ENCODE measurements around the gene FMNL2. TPM values are rescaled to one million over a fixed set of nuclear protein-coding genes. Genes with fewer than 3 reads are reported as not detected.

Gene FMNL2
- total RNA-seq, 4 donors from 2014 or later, result 34.6 to 62.1 (median 51.3) TPM

DNA sequence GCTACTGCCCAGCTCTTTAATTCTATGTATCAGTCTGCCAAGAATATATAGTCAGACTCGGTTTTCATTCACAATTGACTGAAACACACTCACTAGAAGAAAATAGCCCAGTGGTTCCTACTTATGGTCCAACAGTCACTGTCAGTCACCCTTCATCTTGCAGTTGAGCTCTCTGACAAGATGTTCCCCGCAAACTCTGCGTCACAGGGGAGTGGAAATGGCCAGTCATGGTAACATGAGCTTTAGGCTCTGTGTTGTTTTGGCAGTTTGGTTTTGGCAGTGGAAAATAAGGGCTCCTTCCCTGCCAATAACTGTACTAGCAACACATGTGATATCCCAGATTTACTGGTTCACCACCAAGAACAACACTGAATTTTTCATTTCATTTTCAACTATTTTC, 259.8 kb downstream of the FMNL2 start:
- no peak for DNase-seq (ENCODE audit: low spot score)
- ATAC-seq (ENCODE audit: low FRiP score), result no peak
- TF ChIP-seq, protein P1, sequence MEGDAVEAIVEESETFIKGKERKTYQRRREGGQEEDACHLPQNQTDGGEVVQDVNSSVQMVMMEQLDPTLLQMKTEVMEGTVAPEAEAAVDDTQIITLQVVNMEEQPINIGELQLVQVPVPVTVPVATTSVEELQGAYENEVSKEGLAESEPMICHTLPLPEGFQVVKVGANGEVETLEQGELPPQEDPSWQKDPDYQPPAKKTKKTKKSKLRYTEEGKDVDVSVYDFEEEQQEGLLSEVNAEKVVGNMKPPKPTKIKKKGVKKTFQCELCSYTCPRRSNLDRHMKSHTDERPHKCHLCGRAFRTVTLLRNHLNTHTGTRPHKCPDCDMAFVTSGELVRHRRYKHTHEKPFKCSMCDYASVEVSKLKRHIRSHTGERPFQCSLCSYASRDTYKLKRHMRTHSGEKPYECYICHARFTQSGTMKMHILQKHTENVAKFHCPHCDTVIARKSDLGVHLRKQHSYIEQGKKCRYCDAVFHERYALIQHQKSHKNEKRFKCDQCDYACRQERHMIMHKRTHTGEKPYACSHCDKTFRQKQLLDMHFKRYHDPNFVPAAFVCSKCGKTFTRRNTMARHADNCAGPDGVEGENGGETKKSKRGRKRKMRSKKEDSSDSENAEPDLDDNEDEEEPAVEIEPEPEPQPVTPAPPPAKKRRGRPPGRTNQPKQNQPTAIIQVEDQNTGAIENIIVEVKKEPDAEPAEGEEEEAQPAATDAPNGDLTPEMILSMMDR (IDR thresholded peaks at IDR 0.05), result no peak

GRCh38 chr2:152598975-152599759, 264.2 kb downstream of the FMNL2 start:
- TF ChIP-seq, protein P1 (IDR thresholded peaks at IDR 0.05), result no peak
- DNase-seq (ENCODE audit: low spot score) (no peak), ATAC-seq (ENCODE audit: low FRiP score) (no peak)

- DNase-seq (ENCODE audit: low spot score) (no peak), ATAC-seq (ENCODE audit: low FRiP score) (peak; percentile 25)
- TF ChIP-seq, protein P1 (IDR thresholded peaks at IDR 0.05), result no peak
Observed at GRCh38 chr2:152600051-152600657, 265.2 kb downstream of the FMNL2 start.

- ATAC-seq (ENCODE audit: low FRiP score) (no peak), DNase-seq (ENCODE audit: low spot score) (no peak)
- TF ChIP-seq, protein P1 (IDR thresholded peaks at IDR 0.05), result no peak
Observed at GRCh38 chr2:152600697-152601096, 265.7 kb downstream of the FMNL2 start.

DNA sequence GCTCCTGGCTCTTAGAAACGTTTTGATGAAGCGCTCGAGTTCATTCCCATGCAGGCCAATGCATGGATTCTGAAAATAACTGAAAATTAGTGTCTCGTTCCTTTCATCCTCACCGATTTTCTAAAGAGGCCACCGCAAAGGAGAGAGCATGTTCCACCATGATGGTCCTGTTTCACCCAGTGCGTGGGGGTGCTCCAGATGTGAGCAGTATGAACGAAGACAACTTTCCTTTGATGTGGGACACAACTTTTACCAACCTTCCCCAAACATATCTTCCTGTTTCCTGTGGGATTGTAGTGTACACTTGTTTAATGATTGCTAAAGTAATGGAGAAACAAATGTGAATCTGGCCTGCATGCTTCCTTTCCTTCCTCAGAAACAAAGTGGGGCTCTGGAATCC, 267.8 kb downstream of the FMNL2 start:
- no peak for ATAC-seq (ENCODE audit: low FRiP score)
- DNase-seq (ENCODE audit: low spot score), result no peak
- TF ChIP-seq, protein P1 (IDR thresholded peaks at IDR 0.05), result no peak

DNA sequence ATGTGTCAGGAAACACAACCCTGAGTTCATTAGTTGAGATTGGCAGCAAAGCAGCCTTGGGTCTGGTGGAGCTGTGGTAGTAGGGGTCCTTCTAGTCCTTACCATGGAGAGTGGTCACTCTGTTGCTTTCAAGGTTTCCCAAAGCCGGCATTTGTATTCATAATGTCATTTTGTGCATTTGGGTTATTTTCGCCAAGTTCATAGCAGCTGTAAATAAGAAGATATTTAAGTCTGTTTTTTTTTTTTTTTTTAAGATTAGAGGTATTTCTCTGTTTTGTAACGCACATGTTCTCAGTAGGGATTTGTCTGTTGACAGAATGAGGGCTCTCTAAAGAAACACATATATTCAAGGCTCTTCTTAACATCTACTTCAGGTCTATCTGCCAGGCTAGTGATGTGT, 268.2 kb downstream of the FMNL2 start:
- TF ChIP-seq, protein P1 (IDR thresholded peaks at IDR 0.05), result no peak
- DNase-seq (ENCODE audit: low spot score) (no peak), ATAC-seq (ENCODE audit: low FRiP score) (no peak)

- no peak for ATAC-seq (ENCODE audit: low FRiP score)
- TF ChIP-seq, protein P1 (IDR thresholded peaks at IDR 0.05), result no peak
- no peak for DNase-seq (ENCODE audit: low spot score)
Observed at GRCh38 chr2:152606081-152606480, 271.1 kb downstream of the FMNL2 start.

Data from omental fat pad (tissue), 4 donors.